Lower lobe of right lung (tissue), 2 donors: ENCODE results near the gene AADAT. TPM values are rescaled to one million over a fixed set of nuclear protein-coding genes. Genes with fewer than 3 reads are reported as not detected.
A peak's percentile ranks its signal among the peaks of the same experiment; 100 is the strongest.

ENCODE experiments used
- ATAC-seq, 2 donors: fragments of 200-7000 bp; cut with Tn5 transposase; one replicate each; pipeline ENCODE4 v1.9.1; 2020 to 2022; ENCODE audit warnings: mild to moderate bottlenecking in 2 of 2, moderate library complexity in 2 of 2
- DNase-seq: peaks from one replicate; pipeline ENCODE4 v3.0.0-alpha.2; 2020
- H3K27ac ChIP-seq: fragments of 200-600 bp; one replicate; pipeline ENCODE4 v1.8.0; 2022
- H3K27me3 ChIP-seq: fragments of 200-600 bp; one replicate; pipeline ENCODE4 v1.8.0; 2022; ENCODE audit warnings: low read depth
- H3K36me3 ChIP-seq: fragments of 200-600 bp; one replicate; pipeline ENCODE4 v1.8.0; 2022; ENCODE audit warnings: mild to moderate bottlenecking
- H3K4me1 ChIP-seq: fragments of 200-600 bp; one replicate; pipeline ENCODE4 v1.8.0; 2022
- H3K4me3 ChIP-seq: fragments of 200-600 bp; one replicate; pipeline ENCODE4 v1.8.0; 2022; ENCODE audit warnings: mild to moderate bottlenecking
- H3K9me3 ChIP-seq: fragments of 200-600 bp; one replicate; pipeline ENCODE4 v1.8.0; 2022
- CTCF ChIP-seq: fragments of 200-600 bp; IDR thresholded peaks from one replicate; pipeline ENCODE4 v1.8.0; 2022; ENCODE audit warnings: antibody characterized with exemption, mild to moderate bottlenecking
- intact Hi-C: fragments of 100-400 bp; cut with DNase I; formaldehyde crosslinking; loops from one replicate; pipeline ENCODE4 v1.11.0; 2022
- long read RNA-seq: library from polyadenylated mRNA; unstranded; transcript quantifications from one replicate; pipeline ENCODE4 v2.0.0, GENCODE V29; 2021
- total RNA-seq: library from RNA; stranded (reverse); fragmentation: NEBNext Ultra II Directional; extraction: Animal tissue kit (Norgen Biotek cat#: 25700); gene quantifications from one replicate; pipeline ENCODE4 v1.2.1, GENCODE V29; 2021
- donor health status: DM: no; HTN: yes; CAD: no; lungs with severe emphysema.

AADAT gene
- 4.9 TPM for total RNA-seq
- long read RNA-seq, transcript AADAT-201 (13 exons, 2,261 nt), result major isoform, 7 of 9 reads
- long read RNA-seq, partial matches to known transcripts, result 0 of 9 reads
- long read RNA-seq, other reads (novel, unspliced or antisense), result 2 of 9 reads

- peak; percentile 97 for ATAC-seq
These were observed at the start of gene AADAT for GRCh38 chr4:170089668-170090351. AADAT (minus strand) TSS chr4:170089956; CDS start chr4:170089690, 266 bp downstream.

GRCh38 chr4:170138580-170139194 is 48.9 kb upstream of the AADAT start:
- peak; percentile 81 for TF ChIP-seq CTCF
- no peak overlapping the region for H3K4me3 ChIP-seq
- H3K27me3 ChIP-seq, result no peaks in the 10 kb centered on the region
- H3K27ac ChIP-seq, result no peak overlapping the region
- H3K4me1 ChIP-seq, result no peaks in the 10 kb centered on the region
- peak; percentile 70 for DNase-seq
- peak; percentile 77 to 87 for ATAC-seq
- intact Hi-C loops, result no loop called here
- no peaks in the 10 kb centered on the region for H3K36me3 ChIP-seq
- no peaks in the 10 kb centered on the region for H3K9me3 ChIP-seq

More at GRCh38 chr4:170089668-170090351, at the start of gene AADAT:
- peaks cover 12% of the 10 kb centered on the region for H3K4me1 ChIP-seq
- DNase-seq, result peak; percentile 82
- H3K4me3 ChIP-seq, result peak within 1 kb of the TSS; percentile 65
- H3K9me3 ChIP-seq, result no peaks in the 10 kb centered on the region
- peak; percentile 68 for TF ChIP-seq CTCF
- H3K27me3 ChIP-seq, result peaks cover 8% of the 10 kb centered on the region
- H3K36me3 ChIP-seq, result peaks cover 6% of the 10 kb centered on the region
- intact Hi-C loops, result no loop called here
- peak within 1 kb of the TSS; percentile 62 for H3K27ac ChIP-seq

GRCh38 chr4:170137927-170138326 is 48.2 kb upstream of the AADAT start:
- H3K27me3 ChIP-seq, result no peaks in the 10 kb centered on the region
- H3K36me3 ChIP-seq, result no peaks in the 10 kb centered on the region
- H3K27ac ChIP-seq, result no peak overlapping the region
- no peak for TF ChIP-seq CTCF
- ATAC-seq (no peak), DNase-seq (no peak)
- no peaks in the 10 kb centered on the region for H3K4me1 ChIP-seq
- intact Hi-C loops, result no loop called here
- no peaks in the 10 kb centered on the region for H3K9me3 ChIP-seq
- no peak overlapping the region for H3K4me3 ChIP-seq

- ATAC-seq (no peak), DNase-seq (no peak)
- no peak for TF ChIP-seq CTCF
- H3K27ac ChIP-seq, result no peak overlapping the region
- H3K9me3 ChIP-seq, result no peaks in the 10 kb centered on the region
- no peak overlapping the region for H3K4me3 ChIP-seq
- no peaks in the 10 kb centered on the region for H3K4me1 ChIP-seq
- intact Hi-C loops, result no loop called here
- no peaks in the 10 kb centered on the region for H3K27me3 ChIP-seq
- H3K36me3 ChIP-seq, result no peaks in the 10 kb centered on the region
These were observed 47.7 kb upstream of the AADAT start for GRCh38 chr4:170137466-170137865.

- H3K27me3 ChIP-seq, result no peaks in the 10 kb centered on the region
- no peaks in the 10 kb centered on the region for H3K36me3 ChIP-seq
- no peak for ATAC-seq
- no peaks in the 10 kb centered on the region for H3K9me3 ChIP-seq
- H3K27ac ChIP-seq, result no peak overlapping the region
- no peaks in the 10 kb centered on the region for H3K4me1 ChIP-seq
- no peak for DNase-seq
- intact Hi-C loops, result no loop called here
- no peak for TF ChIP-seq CTCF
- H3K4me3 ChIP-seq, result no peak overlapping the region
These were observed 45.1 kb upstream of the AADAT start for GRCh38 chr4:170134821-170135220.
